GM08714 (cell line): ENCODE data around the gene MCOLN1.

ENCODE experiments used
- H3K4me3 ChIP-seq: fragments of 200-500 bp; sonication (Bioruptor generic); 2 replicates; pipeline ENCODE4 v1.5.1; 2014; ENCODE audit warnings: mild to moderate bottlenecking, low read length, inconsistent platforms
- ZNF274 ChIP-seq: IDR thresholded peaks from 2 replicates; pipeline ENCODE4 v1.6.1; 2012; ENCODE audit warnings: mild to moderate bottlenecking, low read depth, low read length

Gene MCOLN1

DNA sequence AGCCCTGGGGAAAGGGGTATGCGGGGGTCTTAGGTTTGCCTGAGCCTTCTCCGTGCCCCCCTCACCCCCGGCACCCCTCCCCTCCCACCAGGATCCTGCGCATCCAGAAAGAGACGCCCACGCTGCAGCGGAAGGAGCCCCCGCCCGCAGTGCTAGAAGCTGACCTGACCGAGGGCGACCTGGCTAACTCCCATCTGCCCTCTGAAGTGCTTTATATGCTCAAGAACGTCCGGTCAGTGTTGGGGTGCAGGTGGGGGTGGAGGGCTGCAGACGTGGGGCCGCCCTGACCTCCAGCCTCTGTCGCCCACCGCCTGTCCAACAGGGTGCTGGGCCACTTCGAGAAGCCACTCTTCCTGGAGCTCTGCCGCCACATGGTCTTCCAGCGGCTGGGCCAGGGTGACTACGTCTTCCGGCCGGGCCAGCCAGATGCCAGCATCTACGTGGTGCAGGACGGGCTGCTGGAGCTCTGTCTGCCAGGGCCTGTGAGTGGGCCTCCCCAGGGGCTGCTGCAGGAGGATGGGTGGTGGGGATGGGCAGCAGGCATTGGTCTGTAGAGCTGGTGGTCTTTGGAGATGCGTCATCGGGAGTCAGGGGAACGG, 17.5 kb downstream of the MCOLN1 start:
- TF ChIP-seq ZNF274: no peak
- H3K4me3 ChIP-seq: no peak overlapping the region

DNA sequence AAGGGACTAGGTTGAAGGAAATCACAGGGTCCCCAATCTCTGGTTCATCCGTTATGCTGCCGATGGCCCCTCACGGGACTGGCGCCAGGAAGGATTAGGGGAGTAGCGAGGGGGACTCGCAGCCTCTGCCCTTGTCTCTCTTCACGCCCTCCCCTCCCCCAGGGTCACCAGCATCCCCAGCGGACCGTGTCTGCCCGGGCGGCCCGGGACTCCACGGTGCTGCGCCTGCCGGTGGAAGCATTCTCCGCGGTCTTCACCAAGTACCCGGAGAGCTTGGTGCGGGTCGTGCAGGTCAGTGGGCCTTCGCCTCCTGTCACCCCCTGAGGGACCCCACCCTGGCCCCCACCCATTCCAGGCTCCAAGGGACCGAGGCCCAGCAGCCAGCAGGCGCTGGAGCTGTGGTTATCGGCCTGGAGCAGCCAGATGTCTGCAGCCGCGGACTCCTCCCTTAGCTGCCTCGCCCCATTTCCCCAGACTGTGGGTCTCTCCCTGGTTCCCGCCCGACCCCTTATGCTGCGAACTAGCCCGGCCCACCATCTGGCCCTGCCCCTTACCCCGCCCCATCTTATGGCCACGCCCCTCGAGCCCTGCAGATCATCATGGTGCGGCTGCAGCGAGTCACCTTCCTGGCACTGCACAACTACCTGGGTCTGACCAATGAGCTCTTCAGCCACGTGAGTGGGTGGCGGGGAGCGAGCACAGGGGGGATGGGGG, 18.5 kb downstream of the MCOLN1 start:
- no peak for TF ChIP-seq ZNF274
- no peak overlapping the region for H3K4me3 ChIP-seq

DNA sequence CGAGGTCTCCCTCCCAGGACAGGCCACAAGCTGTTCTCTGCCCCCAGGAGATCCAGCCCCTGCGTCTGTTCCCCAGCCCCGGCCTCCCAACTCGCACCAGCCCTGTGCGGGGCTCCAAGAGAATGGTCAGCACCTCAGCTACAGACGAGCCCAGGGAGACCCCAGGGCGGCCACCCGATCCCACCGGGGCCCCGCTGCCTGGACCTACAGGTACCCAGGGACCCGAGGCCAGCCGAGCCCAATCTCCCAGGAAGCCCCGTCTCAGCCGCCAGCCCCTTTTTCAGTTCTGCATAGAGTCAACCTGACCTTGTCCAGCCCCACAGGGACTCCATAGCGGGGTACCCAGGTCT, 19.0 kb downstream of the MCOLN1 start:
- TF ChIP-seq ZNF274: no peak
- no peak overlapping the region for H3K4me3 ChIP-seq

DNA sequence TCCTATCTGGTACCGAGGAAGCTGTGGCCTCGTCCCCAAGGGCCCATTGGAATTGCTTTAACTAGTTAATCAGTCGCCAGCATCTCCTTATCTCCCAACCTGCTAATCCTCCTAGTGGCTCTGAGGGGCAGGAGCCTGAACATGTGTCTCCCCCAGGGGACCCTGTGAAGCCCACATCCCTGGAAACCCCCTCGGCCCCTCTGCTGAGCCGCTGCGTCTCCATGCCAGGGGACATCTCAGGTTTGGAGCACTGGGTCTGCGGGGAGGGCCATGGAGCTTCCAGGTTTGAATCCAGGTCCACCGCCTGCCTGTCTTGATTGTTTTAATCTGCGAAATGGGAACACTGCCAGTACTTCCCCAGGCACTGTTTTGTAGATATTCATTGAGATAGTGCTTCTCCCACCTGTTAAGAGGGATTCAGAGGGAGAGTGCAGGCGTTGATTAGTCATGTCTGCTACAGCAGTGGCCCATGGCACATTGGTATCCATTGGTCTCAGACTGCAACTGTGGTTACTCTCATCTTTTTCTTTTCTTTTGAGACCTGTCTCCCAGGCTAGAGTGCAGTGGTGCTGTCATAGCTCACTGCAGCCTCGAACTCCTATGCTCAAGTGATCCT, 19.5 kb downstream of the MCOLN1 start:
- no peak overlapping the region for H3K4me3 ChIP-seq
- no peak for TF ChIP-seq ZNF274

DNA sequence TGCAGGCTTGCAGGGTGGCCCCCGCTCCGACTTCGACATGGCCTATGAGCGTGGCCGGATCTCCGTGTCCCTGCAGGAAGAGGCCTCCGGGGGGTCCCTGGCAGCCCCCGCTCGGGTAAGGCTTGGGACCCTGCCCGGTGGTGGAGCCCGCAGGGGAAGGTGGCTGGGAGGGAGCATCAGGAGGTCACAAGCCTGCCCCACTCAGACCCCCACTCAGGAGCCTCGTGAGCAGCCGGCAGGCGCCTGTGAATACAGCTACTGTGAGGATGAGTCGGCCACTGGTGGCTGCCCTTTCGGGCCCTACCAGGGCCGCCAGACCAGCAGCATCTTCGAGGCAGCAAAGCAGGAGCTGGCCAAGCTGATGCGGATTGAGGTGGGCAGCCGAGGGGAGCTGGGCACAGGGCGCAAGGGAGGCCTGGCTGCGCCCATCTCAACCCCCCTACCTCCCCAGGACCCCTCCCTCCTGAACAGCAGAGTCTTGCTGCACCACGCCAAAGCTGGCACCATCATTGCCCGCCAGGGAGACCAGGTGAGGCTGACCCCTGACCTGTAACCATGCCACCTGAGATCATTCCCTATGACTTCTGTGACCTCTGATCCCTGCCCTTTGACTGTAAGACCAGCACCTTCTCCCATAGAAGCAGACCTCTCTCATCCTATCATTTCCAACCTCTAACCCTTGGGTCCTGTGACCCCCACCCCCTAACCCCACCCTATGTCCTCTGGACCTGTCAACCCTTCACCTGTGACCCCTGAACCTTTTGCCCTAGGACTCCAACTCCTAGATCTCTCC, 20.3 kb downstream of the MCOLN1 start:
- no peak for TF ChIP-seq ZNF274
- no peak overlapping the region for H3K4me3 ChIP-seq

DNA sequence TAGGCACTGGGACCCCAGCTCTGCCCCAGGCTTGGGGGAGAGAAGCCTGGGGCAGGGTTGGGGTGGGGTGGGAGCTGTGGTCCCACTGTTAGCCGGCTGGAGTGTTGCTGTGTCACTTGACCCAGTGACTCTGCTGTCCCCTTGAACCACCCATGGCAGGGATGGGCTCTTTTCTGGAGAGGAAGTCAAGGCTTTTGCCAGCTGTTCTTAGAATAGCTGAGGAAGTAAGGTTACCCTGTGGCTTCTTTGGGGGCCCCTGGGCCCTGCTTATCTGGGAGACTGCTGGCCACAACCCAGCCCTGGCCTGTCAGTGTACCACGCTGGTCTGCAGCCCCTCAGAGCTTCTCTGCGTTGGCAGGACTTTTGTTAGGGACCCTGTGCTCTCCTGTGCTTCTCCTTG, 22.2 kb downstream of the MCOLN1 start:
- H3K4me3 ChIP-seq: no peak overlapping the region
- TF ChIP-seq ZNF274: no peak

DNA sequence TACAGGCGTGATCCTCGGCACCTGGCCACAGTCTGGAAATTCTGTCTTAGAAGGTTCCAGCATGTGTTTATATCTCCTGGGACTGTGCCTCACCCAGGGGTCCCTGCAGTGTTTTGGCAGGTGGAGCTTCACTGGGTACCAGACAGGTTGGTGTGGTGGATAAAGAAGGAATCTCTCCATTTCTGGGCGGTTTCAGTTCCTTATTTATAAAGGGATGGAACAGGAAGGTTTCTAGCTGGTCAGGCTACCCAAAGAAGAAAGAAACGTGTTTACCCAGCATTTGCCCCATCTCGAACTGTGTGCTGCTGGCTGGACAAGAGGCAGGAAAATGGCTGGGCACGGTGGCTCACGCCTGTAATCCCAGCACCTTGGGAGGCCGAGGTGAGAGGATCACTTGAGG, 22.9 kb downstream of the MCOLN1 start:
- no peak overlapping the region for H3K4me3 ChIP-seq
- TF ChIP-seq ZNF274: no peak

DNA sequence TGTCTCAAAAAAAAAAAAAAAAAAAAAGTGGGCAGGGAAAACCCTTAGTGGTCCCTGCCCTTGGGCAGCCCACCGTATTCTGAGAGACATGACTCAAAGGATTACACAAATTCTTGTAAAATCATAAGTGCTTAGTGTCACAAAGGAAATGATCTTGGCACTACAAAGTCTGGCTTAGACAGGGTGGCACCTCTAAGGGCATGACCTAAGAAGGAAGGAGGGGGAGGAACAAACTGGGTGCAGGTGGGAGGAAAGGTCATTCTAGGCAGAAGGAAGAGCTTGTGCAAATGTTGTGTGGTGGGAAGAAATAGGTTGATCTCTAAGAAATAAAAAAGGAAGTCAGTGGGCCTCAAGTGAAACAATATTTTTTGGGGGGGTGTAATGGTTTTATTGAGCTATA, 23.5 kb downstream of the MCOLN1 start:
- no peak for TF ChIP-seq ZNF274
- H3K4me3 ChIP-seq: no peak overlapping the region

DNA sequence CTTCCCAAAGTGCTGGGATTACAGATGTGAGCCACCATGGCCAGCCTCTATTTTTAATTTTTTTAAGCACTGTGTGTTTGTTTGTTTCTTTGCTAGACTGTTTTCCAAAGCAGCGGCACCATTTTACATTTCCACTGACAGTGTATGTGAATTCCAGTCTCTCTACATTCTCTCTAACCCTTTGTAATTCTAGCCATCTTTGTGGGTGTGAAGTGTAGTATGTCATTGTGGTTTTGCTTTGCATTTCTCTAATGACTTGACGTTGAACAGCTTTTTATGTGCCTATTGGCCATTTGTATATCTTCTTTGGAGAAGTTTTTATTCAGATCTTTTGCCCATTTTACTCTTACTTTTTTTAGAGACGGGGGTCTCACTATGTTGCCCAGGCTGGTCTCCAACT, 24.7 kb downstream of the MCOLN1 start:
- H3K4me3 ChIP-seq: no peak overlapping the region
- no peak for TF ChIP-seq ZNF274

DNA sequence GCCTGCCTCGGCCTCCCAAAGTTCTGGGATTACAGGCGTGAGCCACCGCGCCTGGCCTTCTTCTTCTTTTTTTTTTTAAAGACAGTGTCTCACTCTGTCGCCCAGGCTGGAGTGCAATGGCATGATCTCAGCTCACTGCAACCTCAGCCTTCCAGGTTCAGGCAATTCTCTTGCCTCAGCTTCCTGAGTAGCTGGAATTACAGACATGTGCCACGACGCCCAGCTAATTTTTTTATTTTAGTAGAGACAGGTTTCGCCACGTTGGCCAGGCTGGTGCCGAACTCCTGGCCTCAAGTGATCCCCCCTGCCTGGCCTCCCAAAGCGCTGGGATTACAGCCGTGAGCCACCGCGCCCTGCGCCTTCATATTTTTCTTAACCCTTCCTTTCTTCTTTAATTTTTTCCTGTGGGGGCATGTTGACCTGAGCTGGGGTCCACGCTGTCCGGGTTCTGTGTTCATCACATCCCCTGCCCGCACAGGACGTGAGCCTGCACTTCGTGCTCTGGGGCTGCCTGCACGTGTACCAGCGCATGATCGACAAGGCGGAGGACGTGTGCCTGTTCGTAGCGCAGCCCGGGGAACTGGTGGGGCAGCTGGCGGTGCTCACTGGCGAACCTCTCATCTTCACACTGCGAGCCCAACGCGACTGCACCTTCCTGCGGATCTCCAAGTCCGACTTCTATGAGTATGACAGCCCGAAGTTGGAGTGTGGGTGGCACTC, 27.2 kb downstream of the MCOLN1 start:
- TF ChIP-seq ZNF274: no peak
- H3K4me3 ChIP-seq: no peak overlapping the region

DNA sequence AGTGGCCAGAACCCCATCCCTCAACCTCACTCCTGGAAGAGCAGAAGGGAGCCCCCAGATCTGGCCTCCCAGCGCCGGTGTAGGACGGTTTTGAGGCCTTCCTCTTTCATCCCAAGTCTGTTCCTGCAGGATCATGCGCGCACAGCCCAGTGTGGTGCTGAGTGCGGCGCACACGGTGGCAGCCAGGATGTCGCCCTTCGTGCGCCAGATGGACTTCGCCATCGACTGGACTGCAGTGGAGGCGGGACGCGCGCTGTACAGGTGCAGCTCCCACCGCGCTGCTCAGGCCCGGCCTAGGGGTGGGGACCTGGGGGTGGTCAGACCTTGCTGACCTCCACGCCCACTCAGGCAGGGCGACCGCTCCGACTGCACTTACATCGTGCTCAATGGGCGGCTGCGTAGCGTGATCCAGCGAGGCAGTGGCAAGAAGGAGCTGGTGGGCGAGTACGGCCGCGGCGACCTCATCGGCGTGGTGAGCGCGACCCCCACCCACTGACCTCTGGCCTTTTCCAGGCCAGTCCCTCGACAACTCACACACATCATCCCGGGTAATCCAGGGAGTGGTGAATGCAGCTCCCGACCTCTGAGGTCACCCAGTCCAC, 27.8 kb downstream of the MCOLN1 start:
- no peak for TF ChIP-seq ZNF274
- no peak overlapping the region for H3K4me3 ChIP-seq

DNA sequence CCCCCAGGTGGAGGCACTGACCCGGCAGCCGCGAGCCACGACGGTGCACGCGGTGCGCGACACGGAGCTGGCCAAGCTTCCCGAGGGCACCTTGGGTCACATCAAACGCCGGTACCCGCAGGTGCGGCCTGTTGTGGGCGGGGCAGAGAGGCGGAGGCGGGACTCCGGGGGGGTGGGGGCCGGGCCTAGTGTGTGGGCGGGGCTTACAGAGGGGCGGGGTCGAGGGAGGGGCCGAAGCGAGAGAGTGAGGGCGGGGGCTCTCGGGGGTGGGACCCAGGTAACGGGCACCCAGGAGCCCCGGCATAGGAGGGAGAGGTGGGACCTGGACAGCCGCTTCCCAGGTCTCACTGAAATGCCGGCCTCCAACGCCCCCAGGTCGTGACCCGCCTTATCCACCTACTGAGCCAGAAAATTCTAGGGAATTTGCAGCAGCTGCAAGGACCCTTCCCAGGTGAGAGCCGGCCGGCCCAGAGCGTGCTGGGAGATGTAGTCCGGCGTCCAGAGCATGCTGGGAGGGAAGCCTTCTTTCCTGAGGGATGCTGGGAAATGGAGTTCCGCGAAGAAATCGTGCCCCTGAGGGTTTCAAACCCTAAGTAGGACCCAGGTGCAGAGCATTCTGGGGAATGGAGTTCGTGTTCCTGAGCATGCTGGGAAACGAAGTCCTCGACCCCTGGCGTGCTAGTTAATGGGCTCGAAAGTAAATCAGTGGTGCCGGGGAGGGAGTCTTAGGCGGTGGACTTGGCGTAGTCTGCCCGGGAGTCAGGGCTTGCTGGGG, 28.8 kb downstream of the MCOLN1 start:
- no peak for TF ChIP-seq ZNF274
- no peak overlapping the region for H3K4me3 ChIP-seq

DNA sequence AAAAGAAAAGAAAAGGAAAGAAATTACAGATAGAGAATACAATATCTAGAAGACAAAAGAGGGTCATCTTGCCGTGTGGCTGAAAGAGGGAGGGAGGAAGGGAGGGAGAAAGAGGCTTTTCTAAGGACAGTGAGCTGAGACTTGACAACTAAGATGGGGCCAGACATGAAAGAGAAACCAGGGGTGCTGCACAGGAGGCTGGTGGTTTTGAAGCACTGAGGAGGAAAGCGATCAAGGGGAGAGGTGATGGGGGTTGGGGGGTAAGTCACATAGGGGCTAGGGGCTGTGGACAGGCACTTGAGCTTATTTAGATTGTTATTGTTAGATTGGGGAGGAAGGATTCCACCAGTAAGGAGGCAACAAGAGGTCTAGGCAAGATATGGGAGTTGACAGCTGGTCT, 30.4 kb downstream of the MCOLN1 start:
- no peak for TF ChIP-seq ZNF274
- H3K4me3 ChIP-seq: no peak overlapping the region
